ENCODE measurements around the gene DNMT3A.

DNA sequence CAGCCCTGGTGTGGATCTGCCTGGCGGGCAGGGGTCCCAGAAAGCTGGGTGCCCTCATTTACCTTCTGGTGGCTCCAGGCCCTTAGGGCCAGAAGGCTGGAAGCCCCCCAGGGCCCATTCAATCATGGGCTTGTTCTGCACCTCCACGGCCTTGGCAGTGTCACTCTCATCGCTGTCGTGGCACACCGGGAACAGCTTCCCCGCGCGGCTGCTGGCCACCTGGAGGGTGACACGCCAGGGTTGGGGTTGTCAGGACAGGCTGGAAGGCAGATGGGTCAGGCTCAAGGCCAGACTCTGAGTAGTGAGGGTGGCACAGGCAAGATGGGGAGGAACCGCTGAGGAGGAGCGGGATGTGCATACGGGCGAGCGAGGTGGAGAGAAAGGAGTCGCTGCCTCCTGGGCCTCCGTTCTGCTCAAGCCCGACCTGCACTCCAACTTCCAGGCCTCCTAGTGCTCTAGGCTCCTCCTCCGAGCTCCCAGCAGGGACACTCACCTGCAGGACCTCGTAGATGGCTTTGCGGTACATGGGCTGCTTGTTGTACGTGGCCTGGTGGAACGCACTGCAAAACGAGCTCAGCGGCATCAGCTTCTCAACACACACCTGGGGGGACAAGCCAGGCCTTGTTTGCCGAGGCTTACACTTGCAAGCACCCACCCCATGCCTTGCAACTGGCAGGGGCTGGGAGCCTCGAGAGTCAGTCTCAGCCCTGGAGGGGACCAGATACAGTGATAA lies 95.0 kb downstream of the DNMT3A start:
- TF ChIP-seq, protein P1, sequence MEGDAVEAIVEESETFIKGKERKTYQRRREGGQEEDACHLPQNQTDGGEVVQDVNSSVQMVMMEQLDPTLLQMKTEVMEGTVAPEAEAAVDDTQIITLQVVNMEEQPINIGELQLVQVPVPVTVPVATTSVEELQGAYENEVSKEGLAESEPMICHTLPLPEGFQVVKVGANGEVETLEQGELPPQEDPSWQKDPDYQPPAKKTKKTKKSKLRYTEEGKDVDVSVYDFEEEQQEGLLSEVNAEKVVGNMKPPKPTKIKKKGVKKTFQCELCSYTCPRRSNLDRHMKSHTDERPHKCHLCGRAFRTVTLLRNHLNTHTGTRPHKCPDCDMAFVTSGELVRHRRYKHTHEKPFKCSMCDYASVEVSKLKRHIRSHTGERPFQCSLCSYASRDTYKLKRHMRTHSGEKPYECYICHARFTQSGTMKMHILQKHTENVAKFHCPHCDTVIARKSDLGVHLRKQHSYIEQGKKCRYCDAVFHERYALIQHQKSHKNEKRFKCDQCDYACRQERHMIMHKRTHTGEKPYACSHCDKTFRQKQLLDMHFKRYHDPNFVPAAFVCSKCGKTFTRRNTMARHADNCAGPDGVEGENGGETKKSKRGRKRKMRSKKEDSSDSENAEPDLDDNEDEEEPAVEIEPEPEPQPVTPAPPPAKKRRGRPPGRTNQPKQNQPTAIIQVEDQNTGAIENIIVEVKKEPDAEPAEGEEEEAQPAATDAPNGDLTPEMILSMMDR (IDR thresholded peaks at IDR 0.05): no peak
- TF ChIP-seq POLR2A (IDR thresholded peaks at IDR 0.05): no peak
